ENCODE measurements around the gene FAM221A.

FAM221A gene

GRCh38 chr7:23712368-23713284, 32.6 kb downstream of the FAM221A start:
- TF ChIP-seq, protein P1, sequence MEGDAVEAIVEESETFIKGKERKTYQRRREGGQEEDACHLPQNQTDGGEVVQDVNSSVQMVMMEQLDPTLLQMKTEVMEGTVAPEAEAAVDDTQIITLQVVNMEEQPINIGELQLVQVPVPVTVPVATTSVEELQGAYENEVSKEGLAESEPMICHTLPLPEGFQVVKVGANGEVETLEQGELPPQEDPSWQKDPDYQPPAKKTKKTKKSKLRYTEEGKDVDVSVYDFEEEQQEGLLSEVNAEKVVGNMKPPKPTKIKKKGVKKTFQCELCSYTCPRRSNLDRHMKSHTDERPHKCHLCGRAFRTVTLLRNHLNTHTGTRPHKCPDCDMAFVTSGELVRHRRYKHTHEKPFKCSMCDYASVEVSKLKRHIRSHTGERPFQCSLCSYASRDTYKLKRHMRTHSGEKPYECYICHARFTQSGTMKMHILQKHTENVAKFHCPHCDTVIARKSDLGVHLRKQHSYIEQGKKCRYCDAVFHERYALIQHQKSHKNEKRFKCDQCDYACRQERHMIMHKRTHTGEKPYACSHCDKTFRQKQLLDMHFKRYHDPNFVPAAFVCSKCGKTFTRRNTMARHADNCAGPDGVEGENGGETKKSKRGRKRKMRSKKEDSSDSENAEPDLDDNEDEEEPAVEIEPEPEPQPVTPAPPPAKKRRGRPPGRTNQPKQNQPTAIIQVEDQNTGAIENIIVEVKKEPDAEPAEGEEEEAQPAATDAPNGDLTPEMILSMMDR (IDR thresholded peaks at IDR 0.05; ENCODE audit: low read depth, low read length) = peak; percentile 56
- H3K4me1 ChIP-seq = no peaks in the 10 kb centered on the region
- no peaks in the 10 kb centered on the region for H3K36me3 ChIP-seq
- no peak for DNase-seq
- peaks cover 6% of the 10 kb centered on the region for H3K27me3 ChIP-seq
- H3K4me3 ChIP-seq (ENCODE audit: low read depth, low read length) = no peak overlapping the region
- H3K9me3 ChIP-seq = no peaks in the 10 kb centered on the region

- no peak for DNase-seq
- no peak overlapping the region for H3K4me3 ChIP-seq (ENCODE audit: low read depth, low read length)
- TF ChIP-seq, protein P1 (IDR thresholded peaks at IDR 0.05; ENCODE audit: low read depth, low read length) = no peak
- H3K27me3 ChIP-seq = peaks cover 6% of the 10 kb centered on the region
- H3K36me3 ChIP-seq = no peaks in the 10 kb centered on the region
- no peaks in the 10 kb centered on the region for H3K9me3 ChIP-seq
- no peaks in the 10 kb centered on the region for H3K4me1 ChIP-seq
Measured at GRCh38 chr7:23713285-23714149, 33.5 kb downstream of the FAM221A start.

GRCh38 chr7:23714150-23714464, 34.1 kb downstream of the FAM221A start:
- H3K27me3 ChIP-seq = peaks cover 3% of the 10 kb centered on the region
- no peaks in the 10 kb centered on the region for H3K9me3 ChIP-seq
- H3K4me1 ChIP-seq = no peaks in the 10 kb centered on the region
- TF ChIP-seq, protein P1 (IDR thresholded peaks at IDR 0.05; ENCODE audit: low read depth, low read length) = no peak
- H3K36me3 ChIP-seq = no peaks in the 10 kb centered on the region
- no peak overlapping the region for H3K4me3 ChIP-seq (ENCODE audit: low read depth, low read length)
- no peak for DNase-seq

- no peak overlapping the region for H3K4me3 ChIP-seq (ENCODE audit: low read depth, low read length)
- H3K9me3 ChIP-seq = no peaks in the 10 kb centered on the region
- no peaks in the 10 kb centered on the region; the same call in none of the 2 replicates for H3K27me3 ChIP-seq
- H3K36me3 ChIP-seq = no peaks in the 10 kb centered on the region
- no peak for DNase-seq
- TF ChIP-seq, protein P1 (IDR thresholded peaks at IDR 0.05; ENCODE audit: low read depth, low read length) = no peak
- no peaks in the 10 kb centered on the region for H3K4me1 ChIP-seq
Measured at GRCh38 chr7:23714579-23714978, 34.6 kb downstream of the FAM221A start.

GRCh38 chr7:23715099-23715498, 35.1 kb downstream of the FAM221A start:
- H3K4me3 ChIP-seq (ENCODE audit: low read depth, low read length) = no peak overlapping the region
- H3K4me1 ChIP-seq = no peaks in the 10 kb centered on the region
- TF ChIP-seq, protein P1 (IDR thresholded peaks at IDR 0.05; ENCODE audit: low read depth, low read length) = no peak
- no peak for DNase-seq
- H3K36me3 ChIP-seq = no peaks in the 10 kb centered on the region
- H3K27me3 ChIP-seq = no peaks in the 10 kb centered on the region; the same call in none of the 2 replicates
- no peaks in the 10 kb centered on the region for H3K9me3 ChIP-seq
